ENCODE data around the gene CDC27.

Gene CDC27, protein sequence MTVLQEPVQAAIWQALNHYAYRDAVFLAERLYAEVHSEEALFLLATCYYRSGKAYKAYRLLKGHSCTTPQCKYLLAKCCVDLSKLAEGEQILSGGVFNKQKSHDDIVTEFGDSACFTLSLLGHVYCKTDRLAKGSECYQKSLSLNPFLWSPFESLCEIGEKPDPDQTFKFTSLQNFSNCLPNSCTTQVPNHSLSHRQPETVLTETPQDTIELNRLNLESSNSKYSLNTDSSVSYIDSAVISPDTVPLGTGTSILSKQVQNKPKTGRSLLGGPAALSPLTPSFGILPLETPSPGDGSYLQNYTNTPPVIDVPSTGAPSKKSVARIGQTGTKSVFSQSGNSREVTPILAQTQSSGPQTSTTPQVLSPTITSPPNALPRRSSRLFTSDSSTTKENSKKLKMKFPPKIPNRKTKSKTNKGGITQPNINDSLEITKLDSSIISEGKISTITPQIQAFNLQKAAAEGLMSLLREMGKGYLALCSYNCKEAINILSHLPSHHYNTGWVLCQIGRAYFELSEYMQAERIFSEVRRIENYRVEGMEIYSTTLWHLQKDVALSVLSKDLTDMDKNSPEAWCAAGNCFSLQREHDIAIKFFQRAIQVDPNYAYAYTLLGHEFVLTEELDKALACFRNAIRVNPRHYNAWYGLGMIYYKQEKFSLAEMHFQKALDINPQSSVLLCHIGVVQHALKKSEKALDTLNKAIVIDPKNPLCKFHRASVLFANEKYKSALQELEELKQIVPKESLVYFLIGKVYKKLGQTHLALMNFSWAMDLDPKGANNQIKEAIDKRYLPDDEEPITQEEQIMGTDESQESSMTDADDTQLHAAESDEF

DNA sequence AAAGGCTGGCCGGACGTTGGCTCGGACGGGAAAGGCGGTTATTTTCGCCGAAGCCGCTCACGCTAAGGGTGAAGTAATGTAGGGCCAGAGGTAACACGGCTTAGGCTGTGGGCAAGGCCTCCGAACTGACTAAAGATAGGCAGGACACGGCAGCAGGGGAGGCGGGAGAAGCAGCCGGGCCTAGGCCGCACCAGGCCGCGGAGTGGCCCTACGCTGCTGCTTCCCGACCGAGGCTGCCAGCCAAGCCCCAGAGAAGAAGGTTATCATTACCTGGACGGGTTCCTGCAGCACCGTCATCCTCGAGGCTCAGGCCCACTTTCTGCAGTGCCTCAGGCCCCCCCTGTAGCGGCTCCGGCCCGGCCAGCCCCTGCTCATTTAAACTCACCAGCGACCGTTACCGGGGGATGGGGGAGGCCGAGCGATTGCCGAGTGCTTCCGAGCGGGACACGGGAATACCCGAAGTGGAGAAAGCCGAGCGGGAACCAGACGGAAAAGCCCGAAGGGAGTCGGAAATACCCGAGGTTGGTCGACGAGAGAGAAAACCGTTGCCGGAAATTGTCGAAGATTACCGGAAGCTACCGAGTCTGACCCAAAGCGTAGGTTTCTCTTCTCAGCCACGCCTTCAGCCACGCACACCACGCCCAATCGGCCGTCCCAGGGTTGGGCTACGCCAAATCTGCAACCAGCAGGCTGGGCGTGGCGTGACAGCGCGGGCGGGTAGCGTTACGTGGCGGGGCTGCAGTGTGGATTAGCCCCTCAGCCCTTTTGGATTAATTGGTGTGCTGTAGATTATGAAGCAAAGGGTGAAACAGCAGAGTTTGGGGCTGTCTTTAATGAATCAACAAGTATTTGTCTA, at the start of gene CDC27:
Gene CDC27, minus strand, starts transcription at position 420 of the 856 bp plus-strand sequence. Its CDS starts 123 bp downstream, at position 297.
- peak; percentile 98 to 100 for DNase-seq

DNA sequence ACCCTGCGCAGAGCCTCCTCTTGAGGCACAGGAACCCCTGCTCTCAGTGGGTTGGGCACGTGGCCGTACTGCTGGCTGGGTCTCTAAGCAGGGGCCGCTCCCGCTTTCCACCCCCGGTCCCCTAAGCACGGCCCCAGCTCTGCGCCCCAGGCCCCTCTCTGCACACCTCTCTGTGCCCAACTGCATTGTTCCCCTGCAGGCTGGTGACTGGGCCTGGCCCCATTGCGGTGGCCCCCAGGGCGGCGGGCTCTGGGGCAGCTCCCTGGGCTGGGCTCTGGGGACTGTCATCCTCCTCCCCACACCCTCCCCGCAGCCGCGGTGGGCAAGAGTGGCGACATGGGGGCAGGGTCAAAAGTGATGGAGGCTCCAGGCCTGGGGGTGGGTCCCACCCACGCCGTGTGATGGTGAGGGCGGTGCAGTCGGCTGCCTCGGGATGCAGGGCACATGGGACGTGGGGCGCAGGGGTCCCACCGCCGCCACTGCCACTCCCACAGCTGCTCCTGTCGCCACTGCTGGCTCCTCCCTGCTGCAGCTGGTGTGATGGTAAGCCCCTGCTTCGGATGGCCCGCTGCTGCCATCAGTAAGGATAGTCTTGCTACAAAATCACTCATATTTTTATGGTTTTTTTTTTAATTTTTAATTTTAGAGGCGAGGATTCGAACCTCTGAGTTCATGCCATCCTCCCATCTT, 49.4 kb upstream of the CDC27 start:
- no peak for DNase-seq

DNA sequence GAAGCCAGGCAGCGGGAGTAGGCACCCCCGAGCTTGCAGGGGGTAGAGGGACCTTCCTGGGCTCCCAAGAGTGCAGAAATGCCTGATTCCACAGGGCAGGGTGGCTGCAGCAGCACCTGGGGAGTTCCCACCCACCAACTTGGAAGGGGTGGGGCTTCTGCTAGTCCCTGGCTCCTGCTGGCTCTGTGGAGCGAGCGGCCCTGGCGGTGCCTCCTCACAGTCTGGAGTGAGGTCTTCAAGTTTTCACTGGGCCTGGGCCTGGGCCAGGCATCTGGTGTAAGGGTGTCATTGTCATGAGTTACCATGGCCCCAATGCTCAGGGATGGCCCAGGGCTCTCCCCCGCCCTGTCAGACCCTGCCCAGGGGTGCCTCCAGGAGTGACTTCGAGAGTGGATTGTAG, 48.7 kb upstream of the CDC27 start:
- no peak for DNase-seq

DNA sequence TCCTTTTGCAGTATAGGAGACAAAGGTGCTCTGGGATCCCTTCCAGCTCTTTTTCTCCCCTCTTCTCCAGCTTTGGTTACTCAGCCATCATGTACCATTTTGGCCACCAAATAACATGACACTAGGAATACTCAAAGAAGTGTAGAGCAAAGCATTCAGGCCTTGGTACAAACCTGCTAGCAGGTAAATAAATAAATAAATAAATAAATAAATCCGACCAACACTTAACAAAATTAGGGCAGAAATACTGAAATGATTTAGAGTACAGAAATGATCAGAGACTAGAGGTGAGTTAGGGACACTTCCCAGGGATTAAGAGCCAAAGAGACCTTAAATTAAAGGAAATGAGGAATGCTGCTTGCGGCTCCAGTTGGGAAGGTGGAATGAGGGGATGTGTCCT, 46.8 kb upstream of the CDC27 start:
- no peak for DNase-seq

DNA sequence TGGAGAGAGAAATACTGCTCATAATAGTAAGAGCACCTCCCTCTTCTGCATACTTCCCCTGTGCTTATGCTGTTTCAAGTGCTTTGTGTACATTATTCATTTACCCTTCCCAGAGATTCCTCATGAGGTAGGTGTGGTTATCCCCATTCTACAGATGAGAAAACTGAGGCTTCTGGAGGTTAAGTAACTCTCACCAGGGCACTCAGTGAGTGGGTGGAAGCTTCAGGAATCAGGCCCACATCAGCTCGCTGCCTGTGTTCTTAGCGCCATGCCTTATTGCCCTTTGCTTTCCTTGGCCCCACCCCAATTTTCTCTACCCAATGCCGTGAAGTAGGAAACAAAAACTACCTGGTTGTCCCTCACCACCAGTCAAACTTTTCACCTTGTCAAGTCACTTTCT, 46.4 kb upstream of the CDC27 start:
- DNase-seq = no peak

DNA sequence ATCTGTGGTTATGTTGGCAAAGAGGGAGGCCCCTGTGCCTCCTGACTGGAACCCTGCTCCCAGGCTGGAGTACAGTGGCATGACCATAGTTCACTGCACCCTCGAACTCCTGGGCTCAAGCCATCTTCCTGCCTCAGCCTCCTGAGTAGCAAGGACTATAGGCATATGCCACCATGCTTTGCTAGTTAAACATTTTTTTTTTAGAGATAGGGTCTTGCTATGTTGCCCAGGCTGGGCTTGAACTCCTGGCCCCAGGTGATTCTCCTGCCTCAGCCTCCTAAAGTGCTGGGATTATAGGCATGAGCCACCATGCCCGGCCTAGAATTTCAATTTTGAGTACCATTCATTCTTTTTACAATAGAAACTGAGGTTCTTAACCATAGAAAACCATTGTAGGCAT, 43.4 kb upstream of the CDC27 start:
- no peak for DNase-seq

DNA sequence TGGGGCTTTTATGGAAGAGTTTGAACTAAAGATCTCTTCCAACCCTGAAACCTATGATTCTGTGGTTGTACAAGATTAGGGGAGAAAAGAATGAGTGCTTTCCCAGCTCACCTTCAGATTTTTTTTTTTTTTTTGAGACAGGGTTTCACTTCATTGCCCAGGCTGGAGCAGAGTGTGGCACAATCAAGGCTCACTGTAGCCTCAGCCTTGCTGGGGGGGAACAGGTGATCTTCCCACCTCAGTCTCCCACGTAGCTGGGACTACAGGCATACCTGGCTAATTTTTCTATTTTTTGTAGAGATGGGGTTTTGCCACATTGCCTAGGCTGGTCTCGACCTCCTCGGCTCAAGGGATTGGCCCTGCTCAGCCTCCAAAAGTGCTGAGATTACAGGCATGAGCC, 42.8 kb upstream of the CDC27 start:
- DNase-seq = no peak

DNA sequence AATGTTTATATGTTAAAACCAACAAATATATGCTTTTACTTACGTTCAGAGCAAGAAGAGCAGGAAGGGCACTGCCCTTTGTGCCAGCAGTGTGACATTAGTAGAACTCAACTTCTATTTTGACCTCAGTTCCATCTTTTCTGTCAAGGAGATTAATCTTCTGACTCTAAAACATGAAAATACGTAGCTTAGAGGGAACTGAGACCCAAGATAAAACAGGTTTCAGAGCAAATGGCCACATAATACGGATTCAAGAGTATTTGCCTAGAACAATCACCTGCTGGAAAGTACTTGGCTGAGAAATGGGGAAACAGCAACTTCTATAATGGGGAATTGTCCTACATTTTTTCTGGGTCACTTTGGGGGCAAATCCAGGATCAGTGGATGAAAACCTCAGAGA, 42.2 kb upstream of the CDC27 start:
- DNase-seq = no peak

DNA sequence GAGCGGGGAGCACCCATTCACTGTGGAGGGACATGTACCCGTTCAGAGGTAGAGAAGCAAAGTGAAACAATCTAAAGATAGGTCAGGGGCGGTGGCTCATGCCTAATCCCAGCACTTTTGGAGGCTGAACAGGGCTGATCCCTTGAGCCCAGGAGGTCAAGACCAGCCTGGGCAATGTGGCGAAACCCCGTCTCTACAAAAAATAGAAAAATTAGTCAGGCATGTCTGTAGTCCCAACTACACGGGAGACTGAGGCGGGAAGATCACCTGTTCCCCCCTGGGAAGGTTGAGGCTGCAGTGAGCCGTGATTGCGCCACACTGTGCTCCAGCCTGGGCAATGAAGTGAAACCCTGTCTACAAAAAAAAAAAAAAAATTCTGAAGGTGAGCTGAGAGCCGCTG, 41.8 kb upstream of the CDC27 start:
- DNase-seq = no peak

DNA sequence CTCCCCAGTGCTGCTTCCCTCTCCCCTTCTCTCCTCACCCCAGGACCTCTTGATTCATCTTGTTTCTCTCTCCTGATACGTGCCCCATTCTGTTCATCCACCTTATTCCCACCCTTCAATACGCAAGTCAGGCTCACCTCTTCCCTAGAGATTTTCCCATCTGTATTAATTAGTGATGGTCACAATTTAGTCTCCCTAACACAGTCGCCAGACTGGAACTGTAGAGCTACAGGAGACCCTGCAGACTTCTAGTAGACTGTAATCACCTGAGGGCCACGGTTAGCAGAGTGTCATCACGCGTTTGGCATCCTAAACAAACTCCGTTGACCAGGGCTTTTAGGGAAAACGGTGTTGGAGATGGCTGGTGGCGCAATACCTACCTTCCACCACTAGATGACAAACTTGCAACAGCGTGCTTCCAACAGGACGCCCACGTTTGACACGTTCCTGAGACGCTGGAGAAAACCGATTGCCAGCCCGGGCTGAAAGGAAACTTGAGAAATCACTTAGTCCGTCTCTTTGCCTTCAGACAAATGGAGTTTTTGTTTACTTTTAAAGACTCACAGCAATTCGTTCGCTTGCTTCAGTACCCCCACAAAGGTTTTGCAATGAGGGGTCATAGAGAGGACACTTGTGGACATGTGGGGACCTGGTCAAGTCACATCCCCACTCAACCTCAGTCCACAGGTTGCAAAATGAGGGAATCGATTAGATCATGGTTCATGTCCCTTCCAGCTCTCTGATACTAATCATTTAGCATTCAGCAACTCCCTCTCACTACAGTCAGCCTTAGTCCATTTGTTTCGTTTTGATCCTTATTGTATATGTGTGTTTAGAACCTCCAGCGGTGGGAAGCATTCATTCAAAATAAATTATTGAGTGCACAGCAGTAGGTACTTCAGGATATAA, 40.7 kb upstream of the CDC27 start:
- peak; percentile 86 to 93 for DNase-seq

DNA sequence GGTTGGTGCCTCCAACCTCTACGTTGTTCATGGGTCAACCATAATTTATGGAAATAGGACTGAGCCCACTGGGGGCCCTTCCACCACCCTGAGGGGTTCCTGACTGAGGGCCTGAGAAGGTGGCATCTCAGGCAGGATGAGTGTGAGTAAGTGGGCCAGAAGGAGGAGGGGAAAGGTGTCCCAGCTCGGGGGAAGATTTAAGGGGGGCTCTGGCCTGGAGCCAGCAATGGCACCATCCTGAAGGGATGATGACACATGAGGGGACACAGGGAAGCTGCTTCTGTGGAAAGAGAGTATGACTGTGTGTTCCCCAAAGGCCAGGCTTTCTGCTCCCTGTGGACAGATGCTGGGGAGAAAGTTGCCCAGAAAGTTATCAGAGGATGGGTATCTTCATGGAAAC, 38.8 kb upstream of the CDC27 start:
- DNase-seq = no peak

DNA sequence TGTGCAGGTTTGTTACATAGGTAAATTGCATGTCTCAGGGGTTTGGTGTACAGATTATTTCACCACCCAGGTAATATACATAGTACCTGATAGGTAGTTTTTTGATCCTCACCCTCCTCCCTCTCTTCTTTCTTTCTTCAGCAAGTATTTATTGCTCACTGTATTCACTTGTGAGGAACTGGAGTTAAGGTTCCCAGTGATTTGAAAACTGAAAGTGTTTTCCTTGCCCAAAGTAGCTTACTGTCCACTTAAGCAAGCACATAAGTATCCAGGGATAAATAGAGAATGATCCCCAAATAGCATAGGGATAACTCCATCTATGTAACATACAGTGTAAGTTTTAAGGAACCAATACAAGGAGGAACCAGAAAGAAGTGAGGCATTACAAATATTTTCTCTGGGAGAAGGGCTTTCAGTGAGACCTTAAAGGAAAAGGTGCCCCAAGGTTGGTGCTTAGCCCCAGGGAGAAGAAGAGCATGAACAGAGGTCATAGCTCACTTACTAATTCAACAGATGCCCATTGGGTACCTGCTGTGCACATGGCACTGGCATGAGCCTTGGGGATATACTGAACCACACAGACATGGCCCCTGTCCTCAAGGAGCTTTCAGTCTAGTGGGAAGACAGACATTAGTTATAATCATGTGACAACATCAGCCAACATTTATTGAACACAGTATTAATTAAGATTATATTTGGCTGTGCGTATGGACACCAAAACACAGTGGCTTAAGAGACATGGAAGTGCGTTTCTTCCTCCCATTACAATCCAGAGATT, 37.0 kb upstream of the CDC27 start:
- peak in 1 of 2 donors; percentile 20 for DNase-seq

DNA sequence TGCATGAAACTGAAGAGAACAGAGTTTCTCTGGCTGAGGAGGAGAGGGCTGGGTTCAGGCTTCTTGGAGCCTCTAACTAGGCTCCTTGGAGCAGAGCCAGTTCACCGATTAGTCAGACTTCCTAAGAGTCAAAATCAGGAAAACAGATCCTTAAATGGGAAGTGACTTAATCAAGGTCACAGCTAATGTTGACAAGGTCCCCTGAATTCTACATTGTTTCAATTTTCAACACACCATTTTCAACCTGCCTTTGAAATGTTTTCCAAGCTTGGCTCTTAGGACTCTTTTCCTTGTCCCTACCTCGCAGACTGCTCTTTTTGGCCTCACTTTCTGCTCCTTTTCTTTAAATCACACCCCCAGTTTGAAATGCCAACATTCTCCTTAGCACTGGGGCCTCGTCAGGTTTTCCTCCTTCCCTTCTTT, 36.4 kb upstream of the CDC27 start:
- DNase-seq = peak; percentile 53 to 56

DNA sequence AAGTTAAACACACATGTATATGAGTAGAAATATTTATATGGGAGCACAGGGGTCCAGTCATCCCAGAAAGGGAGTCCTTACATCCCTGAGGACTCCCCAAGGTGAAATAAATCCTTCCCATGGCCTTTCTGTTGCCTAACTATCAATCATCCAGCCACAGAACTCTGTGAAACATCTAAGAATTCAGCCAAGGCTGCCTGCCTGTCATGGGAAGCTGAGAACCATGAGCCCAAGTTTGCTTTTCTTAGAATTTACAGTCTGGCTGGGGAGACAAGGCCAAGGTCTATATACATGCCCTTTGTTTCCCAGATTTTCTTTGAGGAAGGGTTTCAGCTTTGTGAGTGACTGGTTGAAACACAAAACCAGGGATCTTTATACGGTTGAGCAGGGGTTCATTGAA, 35.9 kb upstream of the CDC27 start:
- no peak for DNase-seq

DNA sequence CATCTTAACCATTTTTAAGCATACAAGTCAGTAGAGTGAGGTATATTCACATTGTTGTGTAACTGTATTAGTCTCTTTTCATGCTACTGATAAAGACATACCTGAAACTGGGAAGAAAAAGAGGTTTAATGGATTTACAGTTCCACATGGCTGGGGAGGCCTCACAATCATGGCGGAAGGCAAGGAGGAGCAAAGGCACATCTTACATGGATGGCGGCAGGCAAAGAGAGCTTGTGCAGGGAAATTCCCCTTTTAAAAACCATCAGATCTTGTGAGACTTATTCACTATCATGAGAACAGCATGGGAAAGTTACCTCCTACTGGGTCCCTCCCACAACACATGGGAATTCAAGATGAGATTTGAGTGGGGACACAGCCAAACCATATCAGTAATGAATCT, 35.0 kb upstream of the CDC27 start:
- peak; percentile 22 to 38 for DNase-seq

DNA sequence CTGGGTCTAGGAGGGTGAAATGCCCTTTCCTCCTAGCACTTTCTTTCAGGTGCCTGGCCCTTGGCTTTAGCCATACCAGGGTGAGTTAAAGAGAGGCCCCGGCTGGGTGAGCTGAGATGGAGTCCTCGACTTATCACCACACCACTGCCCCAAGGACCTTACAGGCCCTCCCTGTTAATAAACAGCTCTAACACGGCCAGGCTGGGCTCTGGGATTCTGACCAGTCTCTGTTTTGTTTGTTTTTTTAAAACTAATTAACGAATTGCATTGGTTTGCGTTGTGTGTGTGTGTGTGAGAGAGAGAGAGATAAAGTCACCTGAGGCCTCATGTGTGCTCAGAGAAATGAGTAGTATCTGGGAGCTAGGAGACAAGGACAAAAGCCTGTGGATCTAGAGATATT, 34.4 kb upstream of the CDC27 start:
- DNase-seq = no peak

DNA sequence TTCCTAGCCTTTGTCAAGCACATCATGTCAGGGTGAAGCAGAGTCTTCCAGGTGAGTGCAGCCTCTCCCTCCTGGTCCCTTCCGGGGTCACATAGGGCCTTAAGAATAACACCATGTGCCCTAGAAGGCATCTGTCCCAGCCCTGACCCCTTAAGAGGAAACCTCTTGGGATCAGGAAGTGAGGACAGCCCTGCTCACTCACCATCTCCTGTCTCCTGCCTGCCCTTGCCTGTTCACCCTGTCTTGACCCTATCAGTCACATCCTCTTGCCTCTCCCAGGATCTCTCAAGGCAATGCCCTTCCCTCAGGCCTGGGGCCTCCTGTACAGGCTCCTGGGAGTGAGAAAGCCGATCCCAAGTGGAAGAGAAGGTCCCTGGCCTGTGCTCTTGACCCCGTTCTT, 33.9 kb upstream of the CDC27 start:
- DNase-seq = no peak

DNA sequence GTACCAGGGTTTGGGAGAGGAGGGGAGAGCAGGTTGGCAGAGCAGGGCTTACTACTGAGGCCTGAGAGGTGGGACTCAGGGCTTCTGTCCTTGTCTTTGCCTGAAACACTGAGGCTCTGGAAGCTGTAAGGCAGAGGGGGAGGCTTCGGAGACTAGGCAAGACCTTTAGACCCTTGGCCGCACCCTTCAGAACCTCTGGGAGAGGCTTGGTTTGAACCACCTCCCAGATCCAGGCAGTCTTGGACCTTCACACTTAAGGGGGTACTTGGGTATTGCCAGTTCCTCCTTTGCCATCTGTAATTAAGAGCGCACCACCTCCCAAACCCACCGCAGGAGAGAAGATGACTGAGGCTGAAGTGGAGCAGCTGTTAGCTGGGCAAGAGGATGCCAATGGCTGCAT, 33.0 kb upstream of the CDC27 start:
- no peak for DNase-seq

DNA sequence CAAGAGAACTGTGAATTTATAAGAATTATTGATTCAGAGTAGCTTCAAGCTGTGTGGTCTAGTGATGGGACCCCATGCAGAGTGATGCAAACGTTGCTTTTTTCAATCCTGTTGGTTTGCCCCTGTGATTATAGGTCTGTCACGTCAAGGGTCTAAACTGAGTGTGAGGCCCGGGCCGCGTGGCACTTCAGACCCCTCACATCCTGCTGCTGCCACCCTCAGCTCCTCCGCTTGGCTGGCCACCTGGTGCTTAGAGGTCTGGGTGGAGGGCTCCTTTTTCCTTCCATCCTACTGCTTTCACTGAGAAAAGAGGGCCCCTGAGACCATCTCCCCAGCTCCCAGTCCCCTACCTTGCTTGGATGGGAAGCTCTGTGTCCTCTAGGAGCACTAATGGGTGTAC, 32.1 kb upstream of the CDC27 start:
- DNase-seq = no peak

DNA sequence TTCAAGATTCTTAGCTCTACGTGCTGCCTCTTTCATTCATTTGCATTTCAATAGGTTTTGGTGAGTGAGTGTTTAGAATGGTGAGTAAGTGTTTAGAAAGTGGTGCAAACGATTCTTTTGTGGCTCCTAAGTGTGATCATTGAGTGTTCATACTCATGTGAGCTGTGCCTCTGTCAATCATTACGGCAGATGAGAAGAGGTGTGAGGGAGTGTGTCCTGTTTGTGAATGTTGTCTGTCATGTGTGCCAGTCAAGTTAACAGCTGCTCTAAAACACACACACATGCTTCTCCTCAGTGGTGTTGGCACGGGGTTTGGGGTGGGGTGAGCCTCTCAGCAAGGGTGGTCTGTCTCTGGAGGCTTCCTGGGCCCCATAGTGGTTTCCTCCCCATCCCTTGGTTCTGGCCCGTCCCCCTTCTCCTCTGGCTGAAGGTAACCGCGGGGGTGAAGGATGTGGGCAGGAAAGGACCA, 31.5 kb upstream of the CDC27 start:
- DNase-seq = no peak
